ENCODE data around the gene SETD1A.

The SETD1A gene

DNA sequence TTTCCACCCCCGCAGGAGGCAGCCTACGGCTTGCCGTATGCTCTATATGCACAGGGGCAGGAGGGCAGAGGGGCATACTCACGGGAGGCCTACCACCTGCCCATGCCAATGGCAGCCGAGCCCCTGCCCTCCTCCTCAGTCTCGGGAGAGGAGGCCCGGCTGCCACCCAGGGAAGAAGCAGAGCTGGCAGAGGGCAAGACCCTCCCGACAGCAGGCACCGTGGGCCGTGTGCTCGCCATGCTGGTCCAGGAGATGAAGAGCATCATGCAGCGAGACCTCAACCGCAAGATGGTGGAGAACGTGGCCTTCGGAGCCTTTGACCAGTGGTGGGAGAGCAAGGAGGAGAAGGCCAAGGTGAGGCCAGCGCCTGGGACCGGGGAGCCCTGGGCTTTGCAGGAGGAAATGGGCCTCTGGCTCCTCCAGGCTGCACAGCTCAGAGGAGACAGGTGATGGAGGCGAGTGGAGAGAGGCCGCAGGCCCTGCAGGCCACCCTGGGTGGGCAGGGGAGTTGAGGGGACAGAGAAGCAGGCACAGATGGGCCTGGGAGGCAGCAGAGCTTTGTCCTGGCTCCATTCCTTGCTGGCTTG, 8.6 kb downstream of the SETD1A start:
- H3K36me3 ChIP-seq (ENCODE audit: control insufficient read depth, insufficient read depth, low read length): peaks cover 75% of the 10 kb centered on the region
- H3K4me3 ChIP-seq (ENCODE audit: insufficient read depth, low read depth, low read length, poor library complexity, severe bottlenecking): no peak overlapping the region

GRCh38 chr16:30967795-30968194, 10.2 kb downstream of the SETD1A start:
- H3K4me1 ChIP-seq (ENCODE audit: control insufficient read depth, insufficient read depth, low read length, poor library complexity, severe bottlenecking): no peaks in the 10 kb centered on the region
- no peak overlapping the region for H3K4me3 ChIP-seq (ENCODE audit: insufficient read depth, low read depth, low read length, poor library complexity, severe bottlenecking)
- no peaks in the 10 kb centered on the region for H3K27me3 ChIP-seq (replicated peaks; ENCODE audit: control insufficient read depth, insufficient read depth, low read length, poor library complexity, severe bottlenecking)
- H3K27ac ChIP-seq (ENCODE audit: insufficient read depth, low read length, poor library complexity, severe bottlenecking): no peak overlapping the region
- DNase-seq: no peak
- no peaks in the 10 kb centered on the region for H3K9me3 ChIP-seq (ENCODE audit: control insufficient read depth, low read length)
- H3K36me3 ChIP-seq (ENCODE audit: control insufficient read depth, insufficient read depth, low read length): peaks cover 75% of the 10 kb centered on the region

More for the DNA sequence above, 8.6 kb downstream of the SETD1A start:
- DNase-seq: no peak
- Histone ChIP-seq H3K27ac (ENCODE audit: insufficient read depth, low read length, poor library complexity, severe bottlenecking) (no peak overlapping the region), H3K27me3 (replicated peaks; ENCODE audit: control insufficient read depth, insufficient read depth, low read length, poor library complexity, severe bottlenecking) (no peaks in the 10 kb centered on the region), H3K4me1 (ENCODE audit: control insufficient read depth, insufficient read depth, low read length, poor library complexity, severe bottlenecking) (no peaks in the 10 kb centered on the region), H3K9me3 (ENCODE audit: control insufficient read depth, low read length) (no peaks in the 10 kb centered on the region)

DNA sequence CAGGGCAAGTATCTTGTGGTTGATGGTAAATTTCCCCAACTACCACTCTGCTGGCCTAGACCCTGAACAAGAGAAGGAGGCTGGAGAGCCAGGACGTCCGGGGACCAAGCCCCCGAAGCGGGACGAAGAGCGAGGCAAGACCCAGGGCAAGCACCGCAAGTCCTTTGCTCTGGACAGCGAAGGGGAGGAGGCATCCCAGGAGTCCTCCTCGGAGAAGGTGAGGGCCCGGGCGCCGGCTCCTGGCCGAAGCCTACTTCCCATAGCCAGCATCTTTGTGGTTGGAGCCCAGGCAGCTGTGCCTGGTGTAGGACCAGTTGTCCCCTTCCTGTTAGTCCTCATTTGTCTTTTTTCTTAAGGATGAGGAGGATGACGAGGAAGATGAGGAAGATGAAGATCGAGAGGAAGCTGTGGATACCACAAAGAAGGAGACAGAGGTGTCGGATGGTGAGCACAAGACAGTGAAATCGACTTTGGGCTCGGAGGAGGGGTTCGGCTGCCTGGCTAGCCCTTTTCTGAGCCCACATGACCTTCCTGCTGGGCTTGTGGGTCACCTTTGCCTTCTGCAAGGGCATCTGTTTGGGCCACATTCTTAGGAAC, 11.8 kb downstream of the SETD1A start:
- no peak for DNase-seq
- Histone ChIP-seq H3K9me3 (ENCODE audit: control insufficient read depth, low read length) (no peaks in the 10 kb centered on the region), H3K4me3 (ENCODE audit: insufficient read depth, low read depth, low read length, poor library complexity, severe bottlenecking) (no peak overlapping the region), H3K27ac (ENCODE audit: insufficient read depth, low read length, poor library complexity, severe bottlenecking) (no peak overlapping the region), H3K4me1 (ENCODE audit: control insufficient read depth, insufficient read depth, low read length, poor library complexity, severe bottlenecking) (no peaks in the 10 kb centered on the region), H3K27me3 (replicated peaks; ENCODE audit: control insufficient read depth, insufficient read depth, low read length, poor library complexity, severe bottlenecking) (no peaks in the 10 kb centered on the region), H3K36me3 (ENCODE audit: control insufficient read depth, insufficient read depth, low read length) (peaks cover 71% of the 10 kb centered on the region)

- Histone ChIP-seq H3K4me1 (ENCODE audit: control insufficient read depth, insufficient read depth, low read length, poor library complexity, severe bottlenecking) (no peaks in the 10 kb centered on the region), H3K36me3 (ENCODE audit: control insufficient read depth, insufficient read depth, low read length) (peaks cover 63% of the 10 kb centered on the region), H3K27me3 (replicated peaks; ENCODE audit: control insufficient read depth, insufficient read depth, low read length, poor library complexity, severe bottlenecking) (no peaks in the 10 kb centered on the region), H3K4me3 (ENCODE audit: insufficient read depth, low read depth, low read length, poor library complexity, severe bottlenecking) (no peak overlapping the region), H3K9me3 (ENCODE audit: control insufficient read depth, low read length) (no peaks in the 10 kb centered on the region), H3K27ac (ENCODE audit: insufficient read depth, low read length, poor library complexity, severe bottlenecking) (no peak overlapping the region)
- DNase-seq: no peak
These were observed 13.7 kb downstream of the SETD1A start for GRCh38 chr16:30971298-30971697.

DNA sequence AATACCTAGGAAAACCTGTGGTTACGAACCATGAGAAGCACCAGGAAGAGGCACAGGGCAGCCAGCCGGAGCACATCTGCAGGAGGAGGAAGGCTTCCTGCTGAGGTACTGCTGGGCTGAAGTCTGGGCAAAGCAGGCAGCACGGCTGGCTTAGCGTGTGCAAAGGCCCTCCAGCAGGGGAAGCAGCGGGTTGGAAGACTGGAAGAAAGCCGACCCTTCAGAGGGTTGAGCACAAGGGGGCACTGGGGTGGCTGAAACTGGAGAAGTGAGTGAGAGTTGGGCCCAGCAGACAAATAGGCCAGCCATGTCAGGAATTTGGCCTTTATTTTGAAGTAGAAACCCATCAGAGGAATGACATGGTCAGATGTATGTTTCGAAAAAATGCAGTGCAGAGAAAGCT, 15.3 kb downstream of the SETD1A start:
- no peak for DNase-seq
- Histone ChIP-seq H3K4me1 (ENCODE audit: control insufficient read depth, insufficient read depth, low read length, poor library complexity, severe bottlenecking) (no peaks in the 10 kb centered on the region), H3K4me3 (ENCODE audit: insufficient read depth, low read depth, low read length, poor library complexity, severe bottlenecking) (no peak overlapping the region), H3K9me3 (ENCODE audit: control insufficient read depth, low read length) (no peaks in the 10 kb centered on the region), H3K36me3 (ENCODE audit: control insufficient read depth, insufficient read depth, low read length) (peaks cover 67% of the 10 kb centered on the region), H3K27ac (ENCODE audit: insufficient read depth, low read length, poor library complexity, severe bottlenecking) (no peak overlapping the region), H3K27me3 (replicated peaks; ENCODE audit: control insufficient read depth, insufficient read depth, low read length, poor library complexity, severe bottlenecking) (no peaks in the 10 kb centered on the region)

DNA sequence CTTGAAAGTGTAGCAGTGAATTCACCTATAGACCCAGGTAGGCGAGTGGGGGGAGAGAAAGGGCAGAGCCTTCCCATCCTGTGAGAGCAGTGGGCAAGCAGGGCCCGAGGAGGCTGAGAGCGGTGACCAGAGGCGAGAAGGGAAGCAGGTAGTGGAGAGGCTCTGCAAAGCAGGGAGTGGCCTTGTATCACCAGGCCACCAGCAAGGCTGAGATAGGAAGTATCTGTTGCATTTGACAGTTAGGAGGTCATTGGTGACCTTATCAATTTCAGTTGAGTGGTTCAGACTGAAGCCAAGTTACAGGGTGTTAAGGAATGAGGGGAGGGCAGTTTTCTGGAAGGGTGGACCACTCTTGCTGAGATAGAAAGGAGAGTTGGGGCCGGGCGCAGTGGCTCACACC, 16.8 kb downstream of the SETD1A start:
- H3K4me1 ChIP-seq (ENCODE audit: control insufficient read depth, insufficient read depth, low read length, poor library complexity, severe bottlenecking): no peaks in the 10 kb centered on the region
- no peaks in the 10 kb centered on the region for H3K9me3 ChIP-seq (ENCODE audit: control insufficient read depth, low read length)
- no peak overlapping the region for H3K4me3 ChIP-seq (ENCODE audit: insufficient read depth, low read depth, low read length, poor library complexity, severe bottlenecking)
- peaks cover 72% of the 10 kb centered on the region for H3K36me3 ChIP-seq (ENCODE audit: control insufficient read depth, insufficient read depth, low read length)
- H3K27ac ChIP-seq (ENCODE audit: insufficient read depth, low read length, poor library complexity, severe bottlenecking): no peak overlapping the region
- H3K27me3 ChIP-seq (replicated peaks; ENCODE audit: control insufficient read depth, insufficient read depth, low read length, poor library complexity, severe bottlenecking): no peaks in the 10 kb centered on the region
- no peak for DNase-seq

DNA sequence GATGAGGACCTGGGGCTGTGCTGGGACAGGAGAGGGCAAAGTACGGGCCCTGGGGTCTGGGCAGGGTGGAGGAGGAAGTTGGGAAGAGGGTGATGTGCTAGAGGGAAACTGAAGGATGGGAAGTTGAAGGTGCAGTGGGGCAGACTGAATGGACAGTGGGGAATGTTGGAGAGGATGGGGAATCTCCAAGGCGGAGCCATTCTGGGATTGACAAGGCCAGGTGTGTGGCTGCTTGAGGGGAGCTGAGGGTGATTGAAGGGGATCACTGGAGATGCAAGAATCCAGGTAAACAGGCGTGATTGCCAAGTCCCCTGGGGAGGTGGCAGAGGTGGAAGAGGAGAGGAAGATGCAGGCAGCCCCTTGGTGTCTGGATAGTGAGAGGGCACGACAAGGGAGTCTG, 18.9 kb downstream of the SETD1A start:
- no peaks in the 10 kb centered on the region for H3K27me3 ChIP-seq (replicated peaks; ENCODE audit: control insufficient read depth, insufficient read depth, low read length, poor library complexity, severe bottlenecking)
- H3K27ac ChIP-seq (ENCODE audit: insufficient read depth, low read length, poor library complexity, severe bottlenecking): no peak overlapping the region
- no peak overlapping the region for H3K4me3 ChIP-seq (ENCODE audit: insufficient read depth, low read depth, low read length, poor library complexity, severe bottlenecking)
- peaks cover 71% of the 10 kb centered on the region for H3K36me3 ChIP-seq (ENCODE audit: control insufficient read depth, insufficient read depth, low read length)
- no peaks in the 10 kb centered on the region for H3K9me3 ChIP-seq (ENCODE audit: control insufficient read depth, low read length)
- no peak for DNase-seq
- H3K4me1 ChIP-seq (ENCODE audit: control insufficient read depth, insufficient read depth, low read length, poor library complexity, severe bottlenecking): no peaks in the 10 kb centered on the region

DNA sequence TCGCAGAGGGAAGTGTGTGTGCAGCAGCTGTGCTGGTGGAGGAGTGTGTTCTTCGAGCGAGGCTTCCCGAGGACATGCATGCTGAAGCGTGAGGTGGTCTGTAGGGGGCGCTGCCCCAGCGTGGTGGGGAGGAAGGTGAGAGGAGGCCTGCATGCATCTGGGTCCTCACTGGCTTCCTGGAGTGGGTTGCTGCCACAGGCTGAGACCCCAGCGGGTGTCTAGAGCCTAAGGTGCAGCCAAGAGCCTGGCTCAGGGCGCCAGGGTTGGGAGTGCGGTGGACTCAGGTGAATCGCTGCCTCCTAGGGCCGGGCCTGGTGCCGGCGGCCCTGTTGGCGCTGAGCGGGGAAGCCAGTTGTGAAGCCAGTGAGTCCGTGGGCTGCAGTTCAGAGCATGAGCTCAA, 19.9 kb downstream of the SETD1A start:
- Histone ChIP-seq H3K4me1 (ENCODE audit: control insufficient read depth, insufficient read depth, low read length, poor library complexity, severe bottlenecking) (no peaks in the 10 kb centered on the region), H3K36me3 (ENCODE audit: control insufficient read depth, insufficient read depth, low read length) (peaks cover 65% of the 10 kb centered on the region), H3K27ac (ENCODE audit: insufficient read depth, low read length, poor library complexity, severe bottlenecking) (no peak overlapping the region), H3K27me3 (replicated peaks; ENCODE audit: control insufficient read depth, insufficient read depth, low read length, poor library complexity, severe bottlenecking) (no peaks in the 10 kb centered on the region), H3K9me3 (ENCODE audit: control insufficient read depth, low read length) (no peaks in the 10 kb centered on the region), H3K4me3 (ENCODE audit: insufficient read depth, low read depth, low read length, poor library complexity, severe bottlenecking) (no peak overlapping the region)
- DNase-seq: no peak

DNA sequence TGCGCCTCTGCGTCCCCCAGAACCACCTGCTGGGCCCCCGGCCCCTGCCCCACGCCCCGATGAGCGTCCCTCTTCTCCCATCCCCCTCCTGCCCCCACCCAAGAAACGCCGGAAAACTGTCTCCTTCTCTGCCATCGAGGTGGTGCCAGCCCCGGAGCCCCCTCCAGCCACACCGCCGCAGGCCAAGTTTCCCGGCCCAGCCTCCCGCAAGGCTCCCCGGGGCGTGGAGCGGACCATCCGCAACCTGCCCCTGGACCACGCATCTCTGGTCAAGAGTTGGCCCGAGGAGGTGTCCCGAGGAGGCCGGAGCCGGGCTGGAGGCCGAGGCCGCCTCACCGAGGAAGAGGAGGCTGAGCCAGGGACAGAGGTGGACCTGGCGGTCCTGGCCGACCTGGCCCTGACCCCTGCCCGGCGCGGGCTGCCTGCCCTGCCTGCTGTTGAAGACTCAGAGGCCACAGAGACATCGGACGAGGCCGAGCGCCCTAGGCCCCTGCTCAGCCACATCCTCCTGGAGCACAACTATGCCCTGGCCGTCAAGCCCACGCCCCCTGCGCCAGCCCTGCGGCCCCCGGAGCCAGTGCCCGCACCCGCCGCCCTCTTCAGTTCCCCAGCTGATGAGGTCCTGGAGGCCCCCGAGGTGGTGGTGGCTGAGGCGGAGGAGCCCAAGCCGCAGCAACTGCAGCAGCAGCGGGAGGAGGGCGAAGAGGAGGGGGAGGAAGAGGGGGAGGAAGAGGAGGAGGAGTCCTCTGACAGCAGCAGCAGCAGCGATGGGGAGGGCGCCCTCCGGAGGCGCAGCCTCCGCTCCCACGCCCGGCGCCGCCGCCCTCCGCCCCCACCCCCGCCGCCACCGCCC, 21.8 kb downstream of the SETD1A start:
- H3K27ac ChIP-seq (ENCODE audit: insufficient read depth, low read length, poor library complexity, severe bottlenecking): no peak overlapping the region
- H3K36me3 ChIP-seq (ENCODE audit: control insufficient read depth, insufficient read depth, low read length): peaks cover 57% of the 10 kb centered on the region

DNA sequence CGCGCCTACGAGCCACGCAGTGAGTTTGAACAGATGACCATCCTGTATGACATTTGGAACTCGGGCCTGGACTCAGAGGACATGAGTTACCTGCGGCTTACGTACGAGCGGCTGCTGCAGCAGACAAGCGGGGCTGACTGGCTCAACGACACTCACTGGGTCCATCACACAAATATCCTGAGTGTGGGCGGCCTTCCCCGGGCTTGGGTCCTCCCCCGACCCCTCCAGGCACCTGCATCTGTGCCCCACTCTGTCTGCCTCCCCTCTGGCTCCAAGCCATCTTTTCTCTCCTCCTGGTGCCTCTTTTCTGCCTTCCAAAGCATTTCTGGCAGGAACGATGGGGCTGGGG, 22.4 kb downstream of the SETD1A start:
- no peaks in the 10 kb centered on the region for H3K27me3 ChIP-seq (replicated peaks; ENCODE audit: control insufficient read depth, insufficient read depth, low read length, poor library complexity, severe bottlenecking)
- peaks cover 2% of the 10 kb centered on the region for H3K4me1 ChIP-seq (ENCODE audit: control insufficient read depth, insufficient read depth, low read length, poor library complexity, severe bottlenecking)
- H3K27ac ChIP-seq (ENCODE audit: insufficient read depth, low read length, poor library complexity, severe bottlenecking): no peak overlapping the region
- no peak for DNase-seq
- no peak overlapping the region for H3K4me3 ChIP-seq (ENCODE audit: insufficient read depth, low read depth, low read length, poor library complexity, severe bottlenecking)
- peaks cover 57% of the 10 kb centered on the region for H3K36me3 ChIP-seq (ENCODE audit: control insufficient read depth, insufficient read depth, low read length)
- H3K9me3 ChIP-seq (ENCODE audit: control insufficient read depth, low read length): no peaks in the 10 kb centered on the region

More for the DNA sequence above, 21.8 kb downstream of the SETD1A start:
- Histone ChIP-seq H3K4me1 (ENCODE audit: control insufficient read depth, insufficient read depth, low read length, poor library complexity, severe bottlenecking) (no peaks in the 10 kb centered on the region), H3K9me3 (ENCODE audit: control insufficient read depth, low read length) (no peaks in the 10 kb centered on the region), H3K27me3 (replicated peaks; ENCODE audit: control insufficient read depth, insufficient read depth, low read length, poor library complexity, severe bottlenecking) (no peaks in the 10 kb centered on the region), H3K4me3 (ENCODE audit: insufficient read depth, low read depth, low read length, poor library complexity, severe bottlenecking) (no peak overlapping the region)
- DNase-seq: no peak
